ENCODE results near the gene RPTOR.

GRCh38 chr17:80499560-80499959 is 45.1 kb upstream of the RPTOR start:
- TF ChIP-seq, protein P1, sequence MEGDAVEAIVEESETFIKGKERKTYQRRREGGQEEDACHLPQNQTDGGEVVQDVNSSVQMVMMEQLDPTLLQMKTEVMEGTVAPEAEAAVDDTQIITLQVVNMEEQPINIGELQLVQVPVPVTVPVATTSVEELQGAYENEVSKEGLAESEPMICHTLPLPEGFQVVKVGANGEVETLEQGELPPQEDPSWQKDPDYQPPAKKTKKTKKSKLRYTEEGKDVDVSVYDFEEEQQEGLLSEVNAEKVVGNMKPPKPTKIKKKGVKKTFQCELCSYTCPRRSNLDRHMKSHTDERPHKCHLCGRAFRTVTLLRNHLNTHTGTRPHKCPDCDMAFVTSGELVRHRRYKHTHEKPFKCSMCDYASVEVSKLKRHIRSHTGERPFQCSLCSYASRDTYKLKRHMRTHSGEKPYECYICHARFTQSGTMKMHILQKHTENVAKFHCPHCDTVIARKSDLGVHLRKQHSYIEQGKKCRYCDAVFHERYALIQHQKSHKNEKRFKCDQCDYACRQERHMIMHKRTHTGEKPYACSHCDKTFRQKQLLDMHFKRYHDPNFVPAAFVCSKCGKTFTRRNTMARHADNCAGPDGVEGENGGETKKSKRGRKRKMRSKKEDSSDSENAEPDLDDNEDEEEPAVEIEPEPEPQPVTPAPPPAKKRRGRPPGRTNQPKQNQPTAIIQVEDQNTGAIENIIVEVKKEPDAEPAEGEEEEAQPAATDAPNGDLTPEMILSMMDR (IDR thresholded peaks at IDR 0.05): no peak
- TF ChIP-seq EZH2phosphoT487 (IDR thresholded peaks at IDR 0.05; ENCODE audit: borderline replicate concordance, low read depth): no peak
- TF ChIP-seq EP300 (IDR thresholded peaks at IDR 0.05; ENCODE audit: borderline replicate concordance in 1 of 2, low read depth in 1 of 2, low read length in 1 of 2): no peak
- no peak for TF ChIP-seq FOXM1 (IDR thresholded peaks at IDR 0.05; ENCODE audit: low read depth)
- TF ChIP-seq RFX5 (IDR thresholded peaks at IDR 0.05; ENCODE audit: low read length): no peak
- no peak for TF ChIP-seq PBX3 (IDR thresholded peaks at IDR 0.05)
- TF ChIP-seq POLR2AphosphoS5 (IDR thresholded peaks at IDR 0.05; ENCODE audit: low read depth, low read length): no peak
- no peak for TF ChIP-seq REST (IDR thresholded peaks at IDR 0.05; ENCODE audit: low read depth, low read length)
